ENCODE measurements around the gene PDE6B. TPM values are rescaled to one million over a fixed set of nuclear protein-coding genes. Genes with fewer than 3 reads are reported as not detected.

Gene PDE6B
- total RNA-seq, 1 experiment from 2014 or later = 10.8 TPM

- H3K4me3 Mint-ChIP-seq = no peak overlapping the region
- H4K5ac ChIP-seq (ENCODE audit: insufficient read length, low read depth, low read length) = no peak overlapping the region
- H3K23ac ChIP-seq (ENCODE audit: insufficient read length, low read depth, low read length) = no peak overlapping the region
- H3K79me2 ChIP-seq (ENCODE audit: insufficient read depth, low read length) = no peaks in the 10 kb centered on the region
- no peaks in the 10 kb centered on the region; a peak in 1 of 5 replicates for H3K9me3 Mint-ChIP-seq
- no peaks in the 10 kb centered on the region for H3K23me2 ChIP-seq (ENCODE audit: insufficient read length, low read depth, low read length, poor library complexity, severe bottlenecking)
- H4K8ac ChIP-seq (replicated peaks; ENCODE audit: insufficient read length, low read depth, low read length) = no peak overlapping the region
- H4K91ac ChIP-seq (ENCODE audit: insufficient read length, low read depth, low read length) = no peak overlapping the region
- no peak overlapping the region for H2BK15ac ChIP-seq (ENCODE audit: low read depth, low read length)
- no peaks in the 10 kb centered on the region for H3K79me1 ChIP-seq (ENCODE audit: insufficient read depth, low read depth, low read length, poor library complexity, severe bottlenecking)
- H4K20me1 ChIP-seq (ENCODE audit: control insufficient read depth, insufficient read depth, insufficient read length) = peaks cover 3% of the 10 kb centered on the region
- no peak overlapping the region for H3K27ac Mint-ChIP-seq
- H3T11ph ChIP-seq (ENCODE audit: low read length) = no peak overlapping the region
- no peak overlapping the region for H3K9ac ChIP-seq (ENCODE audit: extremely low read depth, insufficient read length, low read length)
- no peak overlapping the region for H2AFZ ChIP-seq (ENCODE audit: low read length)
- no peak for TF ChIP-seq CTCF (conservative IDR thresholded peaks at IDR 0.05)
- no CpG with 5 or more reads among the region's 6 CpGs for WGBS (ENCODE audit: extremely low coverage, insufficient read length, low lambda C conversion rate)
- no peaks in the 10 kb centered on the region for H3K36me3 Mint-ChIP-seq (ENCODE audit: insufficient read depth in 1 of 3, low read depth in 3 of 3)
- no peaks in the 10 kb centered on the region for H3K4me1 ChIP-seq (ENCODE audit: insufficient read depth, low read length)
- no peak overlapping the region for H3K4ac ChIP-seq (ENCODE audit: low read depth, low read length)
- no peaks in the 10 kb centered on the region for H3K27me3 ChIP-seq (ENCODE audit: insufficient read depth, low read length)
- no peak overlapping the region for H2BK12ac ChIP-seq (ENCODE audit: insufficient read length, low read depth, low read length)
- H3K14ac ChIP-seq (ENCODE audit: insufficient read depth, low read length) = no peak overlapping the region
- no peak overlapping the region for H2BK5ac ChIP-seq (ENCODE audit: insufficient read length, low read length)
- H2BK20ac ChIP-seq (ENCODE audit: low read depth, low read length, poor library complexity, severe bottlenecking) = no peak overlapping the region
- no peaks in the 10 kb centered on the region for H3K9me3 ChIP-seq (ENCODE audit: control insufficient read depth, low read depth, low read length)
- no peak overlapping the region for H3K56ac ChIP-seq (ENCODE audit: insufficient read length, low read depth, low read length)
- H3K27me3 Mint-ChIP-seq (ENCODE audit: low read depth) = peaks cover 46% of the 10 kb centered on the region
- H3K4me2 ChIP-seq (ENCODE audit: insufficient read depth, insufficient read length, low read length) = no peak overlapping the region
- peaks cover 15 to 22% of the 10 kb centered on the region in 2 experiments for H3K4me1 Mint-ChIP-seq
- no peak overlapping the region for H3K18ac ChIP-seq (ENCODE audit: insufficient read length, low read depth, low read length)
- no peak overlapping the region for H3K27ac ChIP-seq (ENCODE audit: insufficient read length, low read depth, low read length)
- no peak overlapping the region for H2AK5ac ChIP-seq (ENCODE audit: insufficient read length, low read length)
- no peak overlapping the region for H2BK120ac ChIP-seq (ENCODE audit: low read depth, low read length, poor library complexity, severe bottlenecking)
- no peak for DNase-seq
Measured at GRCh38 chr4:600166-600565, 25.2 kb upstream of the PDE6B start.

Measured in H9 (cell line).